GM23248 (cell line): ENCODE data around the gene DNM1.

Experiments
- EZH2 ChIP-seq: fragments of 200-600 bp; sonication (generic); IDR thresholded peaks from 2 replicates; pipeline ENCODE4 v1.6.1; 2018; ENCODE audit warnings: antibody characterized with exemption, mild to moderate bottlenecking; ENCODE audit not compliant: insufficient read depth, poor library complexity, severe bottlenecking
- EZH2phosphoT487 ChIP-seq: fragments of 200-600 bp; sonication (generic); IDR thresholded peaks from 2 replicates; pipeline ENCODE4 v1.6.1; 2018; ENCODE audit warnings: antibody characterized with exemption, moderate library complexity, mild to moderate bottlenecking, low read depth; ENCODE audit not compliant: insufficient read depth

GRCh38 chr9:128164307-128164885 is 38.8 kb upstream of the DNM1 start:
- TF ChIP-seq EZH2 (no peak), EZH2phosphoT487 (no peak)
